GM12878 (cell line): ENCODE data around the gene ASGR2. TPM values are rescaled to one million over a fixed set of nuclear protein-coding genes. Genes with fewer than 3 reads are reported as not detected.

ENCODE experiments used
- ATAC-seq: fragments of 200-7000 bp; cut with Tn5 transposase; 3 replicates; pipeline ENCODE4 v1.9.1; 2020; ENCODE audit warnings: mild to moderate bottlenecking, moderate library complexity
- BruUV-seq: library from RNA; stranded (reverse); fragments of 400-500 nt; replicated peaks from 2 replicates; lab custom pipeline; 2021; lab: Mats Ljungman, UMichigan
- CTCF ChIA-PET: fragments of 300-600 bp; sonication (Branson Sonifier 250); formaldehyde crosslinking; extraction: SDS; loops from one replicate; lab custom pipeline; 2021; ENCODE audit warnings: inconsistent platforms; lab: Yijun Ruan, JAX
- POLR2A ChIA-PET: fragments of 350-600 bp; formaldehyde crosslinking; extraction: SDS; loops from one replicate; lab custom pipeline; 2021; ENCODE audit warnings: inconsistent platforms; lab: Charles Lee
- RAD21 ChIA-PET: fragments of 300-600 bp; sonication (Branson Sonifier 250); formaldehyde crosslinking; loops from one replicate; lab custom pipeline; 2023; ENCODE audit warnings: antibody characterized with exemption; ENCODE audit not compliant: unreplicated experiment; lab: Charles Lee
- SMC1A ChIA-PET: fragments of 300-600 bp; sonication (Branson Sonifier 250); formaldehyde crosslinking; loops from one replicate; lab custom pipeline; 2023; ENCODE audit not compliant: unreplicated experiment, uncharacterized antibody; lab: Charles Lee
- DNase-seq: peaks from one replicate; pipeline ENCODE4 v3.0.0-alpha.2; 2011; ENCODE audit warnings: low read depth, low spot score
- FAIRE-seq: peaks from 3 replicates; lab custom pipeline; 2011; peaks lifted over from hg19 to GRCh38; lab: Jason Lieb, UNC
- H2AFZ ChIP-seq: 2 replicates; pipeline ENCODE4 v1.6.0; 2011; ENCODE audit warnings: low read depth, low read length, control low read depth; ENCODE audit not compliant: control insufficient read depth
- H3K27ac ChIP-seq: 2 replicates; pipeline ENCODE4 v1.5.1; 2011; ENCODE audit warnings: control low read depth; ENCODE audit not compliant: control insufficient read depth, insufficient read depth
- H3K27me3 ChIP-seq, 2 experiments: replicated peaks in 1 of 2; 2 replicates each; pipeline versions ENCODE4 v1.6.0 to v1.6.1; 2011; ENCODE audit warnings: low read length in 1 of 2; ENCODE audit not compliant: control insufficient read depth in 2 of 2, insufficient read depth in 2 of 2
- H3K36me3 ChIP-seq, 2 experiments: 2 replicates each; pipeline ENCODE4 v1.5.1; 2011; ENCODE audit warnings: low read length in 1 of 2; ENCODE audit not compliant: control insufficient read depth in 2 of 2, insufficient read depth in 2 of 2
- H3K4me1 ChIP-seq: 2 replicates; pipeline ENCODE4 v1.6.1; 2011; ENCODE audit warnings: mild to moderate bottlenecking, low read length, moderate library complexity, mixed read lengths; ENCODE audit not compliant: control insufficient read depth, insufficient read depth
- H3K4me2 ChIP-seq: 2 replicates; pipeline ENCODE4 v1.6.0; 2011; ENCODE audit warnings: control low read depth; ENCODE audit not compliant: control insufficient read depth, insufficient read depth
- H3K4me3 ChIP-seq: fragments of 200-600 bp; sonication (generic); 2 replicates; pipeline ENCODE4 v1.5.1; 2016
- H3K79me2 ChIP-seq: 2 replicates; pipeline ENCODE4 v1.6.0; 2011; ENCODE audit warnings: low read length; ENCODE audit not compliant: control insufficient read depth, insufficient read depth
- H3K9ac ChIP-seq: 2 replicates; pipeline ENCODE4 v1.8.0; 2011; ENCODE audit warnings: low read length, control low read depth, mixed read lengths; ENCODE audit not compliant: control insufficient read depth, insufficient read depth
- H3K9me3 ChIP-seq: replicated peaks from 3 replicates; pipeline ENCODE4 v1.5.1; 2011; ENCODE audit warnings: mild to moderate bottlenecking, low read length; ENCODE audit not compliant: control insufficient read depth, insufficient read depth
- H4K20me1 ChIP-seq: 2 replicates; pipeline ENCODE4 v1.6.0; 2011; ENCODE audit not compliant: control insufficient read depth, insufficient read depth
- CHD2 ChIP-seq: IDR thresholded peaks from 2 replicates; pipeline ENCODE4 v1.6.1; 2011; ENCODE audit warnings: low read depth, low read length, improper control_type of control experiment, borderline replicate concordance
- HDGF ChIP-seq: fragments of 450-650 bp; IDR thresholded peaks from 2 replicates; pipeline ENCODE4 v1.6.1; 2016; ENCODE audit warnings: antibody characterized with exemption
- JUND ChIP-seq: IDR thresholded peaks from 2 replicates; pipeline ENCODE4 v1.6.1; 2012; ENCODE audit warnings: low read depth, mild to moderate bottlenecking, low read length, improper control_type of control experiment, moderate library complexity
- KDM1A ChIP-seq: fragments of 200-600 bp; sonication (generic); IDR thresholded peaks from 2 replicates; pipeline ENCODE4 v1.6.1; 2016; ENCODE audit warnings: borderline replicate concordance
- MYB ChIP-seq: fragments of 150-350 bp; IDR thresholded peaks from 2 replicates; pipeline ENCODE4 v1.6.1; 2014; ENCODE audit warnings: mild to moderate bottlenecking, low read depth, low read length, borderline replicate concordance
- SIX5 ChIP-seq: IDR thresholded peaks from 2 replicates; pipeline ENCODE4 v1.6.1; 2011; ENCODE audit warnings: mild to moderate bottlenecking, low read depth, low read length, moderate library complexity; ENCODE audit not compliant: severe bottlenecking
- SMC3 ChIP-seq: IDR thresholded peaks from 2 replicates; pipeline ENCODE4 v1.6.1; 2011; ENCODE audit warnings: low read length, improper control_type of control experiment, borderline replicate concordance
- SREBF1 ChIP-seq: IDR thresholded peaks from 2 replicates; pipeline ENCODE4 v1.6.1; 2012; ENCODE audit warnings: mild to moderate bottlenecking, low read length
- WRNIP1 ChIP-seq: IDR thresholded peaks from 2 replicates; pipeline ENCODE4 v1.6.1; 2011; ENCODE audit warnings: low read depth, low read length, improper control_type of control experiment, borderline replicate concordance
- YY1 ChIP-seq: IDR thresholded peaks from 2 replicates; pipeline ENCODE4 v1.6.1; 2011; ENCODE audit warnings: low read depth, mild to moderate bottlenecking, low read length
- WGBS: methylation state at CpG from one replicate; pipeline ENCODE4 v1.1.6; 2016; ENCODE audit warnings: low lambda C conversion rate; ENCODE audit not compliant: insufficient replicate concordance, insufficient coverage; ENCODE audit errors: missing lambda C conversion rate; 5-methylcytosine and 5-hydroxymethylcytosine counted together
- in situ Hi-C: fragments of 300-500 bp; cut with MboI; formaldehyde crosslinking; loops from 9 replicates; pipeline ENCODE4 v1.14.3; 2018; ENCODE audit warnings: mixed read lengths
- intact Hi-C: fragments of 100-400 bp; cut with micrococcal nuclease; formaldehyde crosslinking; loops from one replicate; pipeline ENCODE4 v1.14.2; 2022; ENCODE audit not compliant: unreplicated experiment
- polyA plus RNA-seq, 11 experiments: library from polyadenylated mRNA; depleted of rRNA in 4 of 11; unstranded in 6 of 11; stranded (reverse) in 5 of 11; fragments of >200 nt; fragmentation: Nextera tagmentation in 4 of 11; fragmentation: Illumina TruSeq in 1 of 11; extraction: Ambion mirVana in 4 of 11; extraction: Trizol in 1 of 11; gene quantifications; 1 replicate in 1 of 11; 2 replicates in 10 of 11; pipeline versions ENCODE4 v1.2.1 to v1.2.3, GENCODE V29; 2011 to 2016; ENCODE audit warnings: inconsistent platforms in 2 of 11, missing spikeins in 2 of 11, low read depth in 1 of 11
- total RNA-seq, 4 experiments: library from RNA; depleted of rRNA in 3 of 4; stranded (reverse); fragments of >200 nt in 3 of 4; fragmentation: Illumina TruSeq in 1 of 4; extraction: Trizol in 1 of 4; gene quantifications; 2 replicates each; pipeline versions ENCODE4 v1.2.1 to v1.2.3, GENCODE V29; 2013 to 2021
- TF ChIP-seq, protein P1 (sequence below): IDR thresholded peaks from 2 replicates; pipeline ENCODE4 v1.6.1; 2011; ENCODE audit warnings: mild to moderate bottlenecking, low read depth, low read length, moderate library complexity; ENCODE audit not compliant: insufficient replicate concordance
- TF ChIP-seq, protein P2 (sequence below): fragments of 450-650 bp; IDR thresholded peaks from 2 replicates; pipeline ENCODE4 v1.6.1; 2018; ENCODE audit warnings: borderline replicate concordance, mild to moderate bottlenecking; ENCODE audit not compliant: partially characterized antibody
- TF ChIP-seq, protein P3 (sequence below): fragments of 450-650 bp; IDR thresholded peaks from 2 replicates; pipeline ENCODE4 v1.6.1; 2016; ENCODE audit warnings: mild to moderate bottlenecking
- TF ChIP-seq, protein P4 (sequence below): fragments of 150-350 bp; IDR thresholded peaks from 2 replicates; pipeline ENCODE4 v1.6.1; 2016; ENCODE audit warnings: low read depth, low read length

Gene ASGR2
- total and polyA plus RNA-seq, 10 of the 15 experiments (the other 5 are each of a cell fraction or from before 2014, with no cell fraction given), result not detected

DNA sequence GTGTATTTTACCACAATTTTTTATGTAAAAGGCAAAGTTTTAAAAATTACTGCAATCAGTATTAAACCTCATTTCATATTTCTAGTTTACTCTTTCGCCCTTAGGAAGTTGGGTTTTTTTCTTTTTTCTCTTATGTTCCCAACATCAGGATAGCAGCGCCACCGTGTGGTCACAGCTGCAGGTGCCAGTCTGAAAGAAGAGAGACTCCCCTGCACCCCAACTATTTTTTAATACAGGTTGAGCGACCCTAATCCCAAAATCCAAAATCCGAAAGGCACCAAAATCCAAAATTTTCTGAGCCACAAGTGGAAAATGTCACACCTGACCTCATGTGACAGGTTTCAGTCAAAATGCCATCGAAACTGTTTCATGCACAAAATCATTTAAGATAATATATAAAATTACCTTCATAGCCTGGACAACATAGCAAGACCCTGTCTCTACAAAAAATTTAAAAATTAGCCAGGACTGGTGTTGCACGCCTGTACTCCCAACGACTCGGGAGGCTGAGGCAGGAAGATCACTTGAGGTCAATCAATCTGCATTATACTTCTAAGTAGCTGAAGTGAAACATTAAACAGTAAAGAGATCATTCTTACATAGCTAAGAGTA, 21.8 kb upstream of the ASGR2 start:
- RAD21 ChIA-PET, result interaction anchor here (0.7 to 9.9 kb wide), 8 partner anchors 41 to 160 kb away, joined by 3 to 269 read pairs (median 4); partner anchors contain the start of gene SLC16A11
- no peak for TF ChIP-seq JUND
- TF ChIP-seq KDM1A, result no peak
- TF ChIP-seq SMC3, result peak; percentile 100
- TF ChIP-seq, protein P1, sequence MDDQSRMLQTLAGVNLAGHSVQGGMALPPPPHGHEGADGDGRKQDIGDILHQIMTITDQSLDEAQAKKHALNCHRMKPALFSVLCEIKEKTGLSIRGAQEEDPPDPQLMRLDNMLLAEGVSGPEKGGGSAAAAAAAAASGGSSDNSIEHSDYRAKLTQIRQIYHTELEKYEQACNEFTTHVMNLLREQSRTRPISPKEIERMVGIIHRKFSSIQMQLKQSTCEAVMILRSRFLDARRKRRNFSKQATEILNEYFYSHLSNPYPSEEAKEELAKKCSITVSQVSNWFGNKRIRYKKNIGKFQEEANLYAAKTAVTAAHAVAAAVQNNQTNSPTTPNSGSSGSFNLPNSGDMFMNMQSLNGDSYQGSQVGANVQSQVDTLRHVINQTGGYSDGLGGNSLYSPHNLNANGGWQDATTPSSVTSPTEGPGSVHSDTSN, result no peak
- 0 out of 2 replicates have a peak, but pooled peaks have one; percentile 36 for TF ChIP-seq MYB
- no peak for TF ChIP-seq SIX5
- TF ChIP-seq, protein P2, sequence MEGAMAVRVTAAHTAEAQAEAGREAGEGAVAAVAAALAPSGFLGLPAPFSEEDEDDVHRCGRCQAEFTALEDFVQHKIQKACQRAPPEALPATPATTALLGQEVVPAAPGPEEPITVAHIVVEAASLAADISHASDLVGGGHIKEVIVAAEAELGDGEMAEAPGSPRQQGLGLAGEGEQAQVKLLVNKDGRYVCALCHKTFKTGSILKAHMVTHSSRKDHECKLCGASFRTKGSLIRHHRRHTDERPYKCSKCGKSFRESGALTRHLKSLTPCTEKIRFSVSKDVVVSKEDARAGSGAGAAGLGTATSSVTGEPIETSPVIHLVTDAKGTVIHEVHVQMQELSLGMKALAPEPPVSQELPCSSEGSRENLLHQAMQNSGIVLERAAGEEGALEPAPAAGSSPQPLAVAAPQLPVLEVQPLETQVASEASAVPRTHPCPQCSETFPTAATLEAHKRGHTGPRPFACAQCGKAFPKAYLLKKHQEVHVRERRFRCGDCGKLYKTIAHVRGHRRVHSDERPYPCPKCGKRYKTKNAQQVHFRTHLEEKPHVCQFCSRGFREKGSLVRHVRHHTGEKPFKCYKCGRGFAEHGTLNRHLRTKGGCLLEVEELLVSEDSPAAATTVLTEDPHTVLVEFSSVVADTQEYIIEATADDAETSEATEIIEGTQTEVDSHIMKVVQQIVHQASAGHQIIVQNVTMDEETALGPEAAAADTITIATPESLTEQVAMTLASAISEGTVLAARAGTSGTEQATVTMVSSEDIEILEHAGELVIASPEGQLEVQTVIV, result no peak
- TF ChIP-seq HDGF, result no peak
- TF ChIP-seq, protein P3, sequence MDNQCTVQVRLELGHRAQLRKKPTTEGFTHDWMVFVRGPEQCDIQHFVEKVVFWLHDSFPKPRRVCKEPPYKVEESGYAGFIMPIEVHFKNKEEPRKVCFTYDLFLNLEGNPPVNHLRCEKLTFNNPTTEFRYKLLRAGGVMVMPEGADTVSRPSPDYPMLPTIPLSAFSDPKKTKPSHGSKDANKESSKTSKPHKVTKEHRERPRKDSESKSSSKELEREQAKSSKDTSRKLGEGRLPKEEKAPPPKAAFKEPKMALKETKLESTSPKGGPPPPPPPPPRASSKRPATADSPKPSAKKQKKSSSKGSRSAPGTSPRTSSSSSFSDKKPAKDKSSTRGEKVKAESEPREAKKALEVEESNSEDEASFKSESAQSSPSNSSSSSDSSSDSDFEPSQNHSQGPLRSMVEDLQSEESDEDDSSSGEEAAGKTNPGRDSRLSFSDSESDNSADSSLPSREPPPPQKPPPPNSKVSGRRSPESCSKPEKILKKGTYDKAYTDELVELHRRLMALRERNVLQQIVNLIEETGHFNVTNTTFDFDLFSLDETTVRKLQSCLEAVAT, result peak; percentile 4; the same call in 1 of the 2 replicates
- TF ChIP-seq, protein P4, sequence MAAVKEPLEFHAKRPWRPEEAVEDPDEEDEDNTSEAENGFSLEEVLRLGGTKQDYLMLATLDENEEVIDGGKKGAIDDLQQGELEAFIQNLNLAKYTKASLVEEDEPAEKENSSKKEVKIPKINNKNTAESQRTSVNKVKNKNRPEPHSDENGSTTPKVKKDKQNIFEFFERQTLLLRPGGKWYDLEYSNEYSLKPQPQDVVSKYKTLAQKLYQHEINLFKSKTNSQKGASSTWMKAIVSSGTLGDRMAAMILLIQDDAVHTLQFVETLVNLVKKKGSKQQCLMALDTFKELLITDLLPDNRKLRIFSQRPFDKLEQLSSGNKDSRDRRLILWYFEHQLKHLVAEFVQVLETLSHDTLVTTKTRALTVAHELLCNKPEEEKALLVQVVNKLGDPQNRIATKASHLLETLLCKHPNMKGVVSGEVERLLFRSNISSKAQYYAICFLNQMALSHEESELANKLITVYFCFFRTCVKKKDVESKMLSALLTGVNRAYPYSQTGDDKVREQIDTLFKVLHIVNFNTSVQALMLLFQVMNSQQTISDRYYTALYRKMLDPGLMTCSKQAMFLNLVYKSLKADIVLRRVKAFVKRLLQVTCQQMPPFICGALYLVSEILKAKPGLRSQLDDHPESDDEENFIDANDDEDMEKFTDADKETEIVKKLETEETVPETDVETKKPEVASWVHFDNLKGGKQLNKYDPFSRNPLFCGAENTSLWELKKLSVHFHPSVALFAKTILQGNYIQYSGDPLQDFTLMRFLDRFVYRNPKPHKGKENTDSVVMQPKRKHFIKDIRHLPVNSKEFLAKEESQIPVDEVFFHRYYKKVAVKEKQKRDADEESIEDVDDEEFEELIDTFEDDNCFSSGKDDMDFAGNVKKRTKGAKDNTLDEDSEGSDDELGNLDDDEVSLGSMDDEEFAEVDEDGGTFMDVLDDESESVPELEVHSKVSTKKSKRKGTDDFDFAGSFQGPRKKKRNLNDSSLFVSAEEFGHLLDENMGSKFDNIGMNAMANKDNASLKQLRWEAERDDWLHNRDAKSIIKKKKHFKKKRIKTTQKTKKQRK, result no peak
- TF ChIP-seq SREBF1, result no peak
- no peak for TF ChIP-seq WRNIP1
- TF ChIP-seq CHD2, result no peak
- TF ChIP-seq YY1, result peak; percentile 73

More for the DNA sequence above, 21.8 kb upstream of the ASGR2 start:
- ATAC-seq (no peak), DNase-seq (peak; percentile 33), FAIRE-seq (peak; percentile 80)
- no peaks in the 10 kb centered on the region for H4K20me1 ChIP-seq
- BruUV-seq, result no TSS peak
- intact Hi-C loops, result loop anchor here (1.0 to 5.0 kb wide), 3 partner anchors 84 to 224 kb away; no protein-coding TSS in a partner anchor
- no peaks in the 10 kb centered on the region for H3K36me3 ChIP-seq
- in situ Hi-C loops, result loop anchor here (5.0 kb wide), 2 partner anchors 84 to 224 kb away; no protein-coding TSS in a partner anchor
- H3K79me2 ChIP-seq, result no peaks in the 10 kb centered on the region
- WGBS, result 6% methylated on average over 9 of the region's 9 CpGs
- no peak overlapping the region for H3K4me2 ChIP-seq
- H3K9me3 ChIP-seq, result no peaks in the 10 kb centered on the region
- SMC1A ChIA-PET, result interaction anchor here (0.6 to 11.2 kb wide), 7 partner anchors 17 to 115 kb away, joined by 3 to 356 read pairs (median 4); partner anchors contain the start of gene SLC16A11
- H3K4me1 ChIP-seq, result peaks cover 18% of the 10 kb centered on the region
- no peak overlapping the region for H3K4me3 ChIP-seq
- no peak overlapping the region for H2AFZ ChIP-seq
- no peak overlapping the region for H3K27ac ChIP-seq
- POLR2A ChIA-PET, result interaction anchor here (0.7 to 1.6 kb wide), 3 partner anchors 51 to 101 kb away, joined by 3 to 5 read pairs (median 3); partner anchors contain the start of gene SLC16A13
- peaks cover 0 to 3% of the 10 kb centered on the region in 2 experiments; a peak in 1 of 4 replicates for H3K27me3 ChIP-seq
- H3K9ac ChIP-seq, result no peak overlapping the region
- CTCF ChIA-PET, result interaction anchor here (0.7 to 12.7 kb wide), 27 partner anchors 8 to 418 kb away, joined by 3 to 590 read pairs (median 4); partner anchors contain the start of genes CLEC10A, SLC16A11 and SLC16A13
